HL-60 (cell line): ENCODE measurements around the gene C17orf114.

ENCODE experiments used
- DNase-seq, 2 experiments: peaks; one replicate each; pipeline ENCODE4 v3.0.0-alpha.2; 2010 to 2020; ENCODE audit warnings: low read depth in 1 of 2, low spot score in 1 of 2
- H3K27ac ChIP-seq: fragments of 250-450 bp; sonication (Bioruptor Pico); replicated peaks from 2 replicates; pipeline ENCODE4 v1.5.1; 2020; ENCODE audit warnings: mild to moderate bottlenecking, moderate library complexity
- H3K27me3 ChIP-seq: fragments of 250-450 bp; sonication (Bioruptor Pico); 2 replicates; pipeline ENCODE4 v1.5.1; 2021; ENCODE audit warnings: mild to moderate bottlenecking, moderate library complexity; ENCODE audit not compliant: insufficient read depth, poor library complexity, severe bottlenecking
- H3K4me3 ChIP-seq: replicated peaks from 2 replicates; pipeline ENCODE4 v1.5.1; 2011; ENCODE audit warnings: mild to moderate bottlenecking, control low read depth, low read length; ENCODE audit not compliant: insufficient read depth
- CTCF ChIP-seq: IDR thresholded peaks from one replicate; pipeline ENCODE4 v1.5.1; 2011; ENCODE audit warnings: low read length, control low read depth, inconsistent platforms; ENCODE audit not compliant: insufficient read depth
- GABPA ChIP-seq: IDR thresholded peaks from 2 replicates; pipeline ENCODE4 v1.6.1; 2012; ENCODE audit warnings: low read depth
- POLR2AphosphoS5 ChIP-seq: IDR thresholded peaks from 2 replicates; pipeline ENCODE4 v1.6.1; 2012; ENCODE audit warnings: low read depth
- REST ChIP-seq: IDR thresholded peaks from 2 replicates; pipeline ENCODE4 v1.6.1; 2012; ENCODE audit warnings: low read depth; ENCODE audit not compliant: insufficient replicate concordance
- SPI1 ChIP-seq: IDR thresholded peaks from 2 replicates; pipeline ENCODE4 v1.6.1; 2012; ENCODE audit warnings: low read depth, mild to moderate bottlenecking, borderline replicate concordance

The C17orf114 gene

GRCh38 chr17:4843321-4844000, 41.3 kb upstream of the C17orf114 start:
- Histone ChIP-seq H3K4me3 (no peak overlapping the region), H3K27me3 (no peaks in the 10 kb centered on the region), H3K27ac (no peak overlapping the region)
- TF ChIP-seq GABPA: no peak
- TF ChIP-seq POLR2AphosphoS5: no peak
- no peak for TF ChIP-seq SPI1
- peak in 1 of 2 experiments; percentile 12 for DNase-seq

GRCh38 chr17:4842376-4842775, 40.2 kb upstream of the C17orf114 start:
- no peak for TF ChIP-seq REST
- TF ChIP-seq SPI1: no peak
- no peak for TF ChIP-seq GABPA
- TF ChIP-seq POLR2AphosphoS5: no peak
- TF ChIP-seq CTCF: no peak
- H3K27me3 ChIP-seq: no peaks in the 10 kb centered on the region
- H3K4me3 ChIP-seq: no peak overlapping the region
- DNase-seq: no peak
- H3K27ac ChIP-seq: no peak overlapping the region

GRCh38 chr17:4840893-4841242, 38.7 kb upstream of the C17orf114 start:
- no peak overlapping the region for H3K4me3 ChIP-seq
- no peak for DNase-seq
- no peaks in the 10 kb centered on the region for H3K27me3 ChIP-seq
- TF ChIP-seq SPI1: no peak
- no peak overlapping the region for H3K27ac ChIP-seq

- H3K27ac ChIP-seq: no peak overlapping the region
- DNase-seq: no peak
- H3K27me3 ChIP-seq: no peaks in the 10 kb centered on the region
- TF ChIP-seq GABPA (no peak), SPI1 (no peak), CTCF (no peak), REST (no peak), POLR2AphosphoS5 (no peak)
- no peak overlapping the region for H3K4me3 ChIP-seq
Observed at GRCh38 chr17:4839965-4840892, 38.1 kb upstream of the C17orf114 start.
